Caco-2 (cell line): ENCODE data around the gene SLC10A3. TPM values are rescaled to one million over a fixed set of nuclear protein-coding genes. Genes with fewer than 3 reads are reported as not detected.

Source experiments
- BruUV-seq: library from RNA; stranded (reverse); fragments of 400-500 nt; replicated peaks from 2 replicates; lab custom pipeline; 2021; lab: Mats Ljungman, UMichigan
- CTCF ChIA-PET: fragments of 300-600 bp; sonication (Branson Sonifier 250); formaldehyde crosslinking; loops from one replicate; lab custom pipeline; 2022; ENCODE audit warnings: antibody characterized with exemption; lab: Charles Lee
- POLR2A ChIA-PET: fragments of 300-600 bp; sonication (Branson Sonifier 250); formaldehyde crosslinking; loops from one replicate; lab custom pipeline; 2022; ENCODE audit warnings: antibody characterized with exemption; lab: Charles Lee
- DNase-seq, 2 experiments: peaks; one replicate each; pipeline versions ENCODE4 v3.0.0 to v3.0.0-alpha.2; 2020 to 2022
- H3K27me3 ChIP-seq: replicated peaks from 2 replicates; pipeline ENCODE4 v1.6.0; 2011; ENCODE audit warnings: low read length; ENCODE audit not compliant: control insufficient read depth, insufficient read depth
- H3K36me3 ChIP-seq: 2 replicates; pipeline ENCODE4 v1.5.1; 2011; ENCODE audit warnings: low read length; ENCODE audit not compliant: control insufficient read depth, insufficient read depth
- H3K4me1 ChIP-seq: fragments of 250-450 bp; sonication (Bioruptor Pico); 2 replicates; pipeline ENCODE4 v1.5.1; 2020; ENCODE audit warnings: mild to moderate bottlenecking
- H3K4me3 ChIP-seq: 2 replicates; pipeline ENCODE4 v1.5.1; 2011; ENCODE audit warnings: low read depth, mild to moderate bottlenecking, control low read depth, low read length
- H3K9me3 ChIP-seq: fragments of 250-450 bp; sonication (Bioruptor Pico); 2 replicates; pipeline ENCODE4 v1.5.1; 2020; ENCODE audit warnings: mild to moderate bottlenecking, moderate library complexity
- H3K27ac Mint-ChIP-seq: one replicate; pipeline ENCODE4 v1.8.0; 2022; ENCODE audit warnings: mixed read lengths; ENCODE audit not compliant: unreplicated experiment
- H3K27me3 Mint-ChIP-seq: one replicate; pipeline ENCODE4 v1.8.0; 2022; ENCODE audit warnings: mixed read lengths; ENCODE audit not compliant: insufficient read depth, unreplicated experiment
- H3K36me3 Mint-ChIP-seq: one replicate; pipeline ENCODE4 v1.8.0; 2022; ENCODE audit warnings: mild to moderate bottlenecking, mixed read lengths; ENCODE audit not compliant: insufficient read depth, unreplicated experiment
- H3K4me1 Mint-ChIP-seq: one replicate; pipeline ENCODE4 v1.8.0; 2022; ENCODE audit warnings: low read depth, mixed read lengths; ENCODE audit not compliant: unreplicated experiment
- H3K4me3 Mint-ChIP-seq: one replicate; pipeline ENCODE4 v1.8.0; 2022; ENCODE audit warnings: mild to moderate bottlenecking, moderate library complexity, mixed read lengths; ENCODE audit not compliant: unreplicated experiment
- H3K9me3 Mint-ChIP-seq: one replicate; pipeline ENCODE4 v1.8.0; 2022; ENCODE audit warnings: mixed read lengths; ENCODE audit not compliant: unreplicated experiment
- intact Hi-C: fragments of 100-400 bp; cut with micrococcal nuclease; formaldehyde crosslinking; loops from one replicate; pipeline ENCODE4 v1.10.0; 2022; ENCODE audit not compliant: unreplicated experiment
- total RNA-seq: library from RNA; stranded (reverse); gene quantifications from 2 replicates; pipeline ENCODE4 v1.2.3, GENCODE V29; 2022
- TF ChIP-seq, protein P1 (sequence below), 2 experiments: fragments of 200-600 bp in 1 of 2; IDR thresholded peaks; 1 replicate in 1 of 2; 2 replicates in 1 of 2; pipeline versions ENCODE4 v1.5.1 to v1.8.0; 2011 to 2022; ENCODE audit warnings: antibody characterized with exemption in 1 of 2, control low read depth in 1 of 2, inconsistent platforms in 1 of 2, low read depth in 1 of 2, low read length in 1 of 2, mild to moderate bottlenecking in 1 of 2, moderate library complexity in 1 of 2; ENCODE audit not compliant: insufficient read depth in 1 of 2, severe bottlenecking in 1 of 2, unreplicated experiment in 1 of 2

The SLC10A3 gene
- total RNA-seq, 1 experiment from 2014 or later = 22.5 TPM

GRCh38 chrX:154481195-154481594 lies 9.2 kb downstream of the SLC10A3 start:
- no peaks in the 10 kb centered on the region for H3K9me3 ChIP-seq
- ChIA-PET CTCF (no interaction called here), POLR2A (interaction anchor here (0.8 kb wide), 1 partner anchor 9 kb away, joined by 3 read pairs; the partner anchor contains the start of gene SLC10A3)
- DNase-seq = no peak
- BruUV-seq = no TSS peak
- no peak overlapping the region for H3K4me3 Mint-ChIP-seq
- peaks cover 29% of the 10 kb centered on the region for H3K36me3 Mint-ChIP-seq
- H3K4me3 ChIP-seq = no peak overlapping the region
- no peaks in the 10 kb centered on the region for H3K9me3 Mint-ChIP-seq
- no peaks in the 10 kb centered on the region for H3K27me3 ChIP-seq
- H3K4me1 ChIP-seq = no peaks in the 10 kb centered on the region
- H3K4me1 Mint-ChIP-seq = no peaks in the 10 kb centered on the region
- H3K36me3 ChIP-seq = 0 out of 2 replicates have a peak, but pooled peaks cover 1% of the 10 kb centered on the region
- intact Hi-C loops = no loop called here
- no peaks in the 10 kb centered on the region for H3K27me3 Mint-ChIP-seq
- H3K27ac Mint-ChIP-seq = no peak overlapping the region
- TF ChIP-seq, protein P1, sequence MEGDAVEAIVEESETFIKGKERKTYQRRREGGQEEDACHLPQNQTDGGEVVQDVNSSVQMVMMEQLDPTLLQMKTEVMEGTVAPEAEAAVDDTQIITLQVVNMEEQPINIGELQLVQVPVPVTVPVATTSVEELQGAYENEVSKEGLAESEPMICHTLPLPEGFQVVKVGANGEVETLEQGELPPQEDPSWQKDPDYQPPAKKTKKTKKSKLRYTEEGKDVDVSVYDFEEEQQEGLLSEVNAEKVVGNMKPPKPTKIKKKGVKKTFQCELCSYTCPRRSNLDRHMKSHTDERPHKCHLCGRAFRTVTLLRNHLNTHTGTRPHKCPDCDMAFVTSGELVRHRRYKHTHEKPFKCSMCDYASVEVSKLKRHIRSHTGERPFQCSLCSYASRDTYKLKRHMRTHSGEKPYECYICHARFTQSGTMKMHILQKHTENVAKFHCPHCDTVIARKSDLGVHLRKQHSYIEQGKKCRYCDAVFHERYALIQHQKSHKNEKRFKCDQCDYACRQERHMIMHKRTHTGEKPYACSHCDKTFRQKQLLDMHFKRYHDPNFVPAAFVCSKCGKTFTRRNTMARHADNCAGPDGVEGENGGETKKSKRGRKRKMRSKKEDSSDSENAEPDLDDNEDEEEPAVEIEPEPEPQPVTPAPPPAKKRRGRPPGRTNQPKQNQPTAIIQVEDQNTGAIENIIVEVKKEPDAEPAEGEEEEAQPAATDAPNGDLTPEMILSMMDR (IDR thresholded peaks at IDR 0.05; ENCODE audit: insufficient read depth in 1 of 2, low read depth in 1 of 2, low read length in 1 of 2, severe bottlenecking in 1 of 2, unreplicated experiment in 1 of 2) = no peak

DNA sequence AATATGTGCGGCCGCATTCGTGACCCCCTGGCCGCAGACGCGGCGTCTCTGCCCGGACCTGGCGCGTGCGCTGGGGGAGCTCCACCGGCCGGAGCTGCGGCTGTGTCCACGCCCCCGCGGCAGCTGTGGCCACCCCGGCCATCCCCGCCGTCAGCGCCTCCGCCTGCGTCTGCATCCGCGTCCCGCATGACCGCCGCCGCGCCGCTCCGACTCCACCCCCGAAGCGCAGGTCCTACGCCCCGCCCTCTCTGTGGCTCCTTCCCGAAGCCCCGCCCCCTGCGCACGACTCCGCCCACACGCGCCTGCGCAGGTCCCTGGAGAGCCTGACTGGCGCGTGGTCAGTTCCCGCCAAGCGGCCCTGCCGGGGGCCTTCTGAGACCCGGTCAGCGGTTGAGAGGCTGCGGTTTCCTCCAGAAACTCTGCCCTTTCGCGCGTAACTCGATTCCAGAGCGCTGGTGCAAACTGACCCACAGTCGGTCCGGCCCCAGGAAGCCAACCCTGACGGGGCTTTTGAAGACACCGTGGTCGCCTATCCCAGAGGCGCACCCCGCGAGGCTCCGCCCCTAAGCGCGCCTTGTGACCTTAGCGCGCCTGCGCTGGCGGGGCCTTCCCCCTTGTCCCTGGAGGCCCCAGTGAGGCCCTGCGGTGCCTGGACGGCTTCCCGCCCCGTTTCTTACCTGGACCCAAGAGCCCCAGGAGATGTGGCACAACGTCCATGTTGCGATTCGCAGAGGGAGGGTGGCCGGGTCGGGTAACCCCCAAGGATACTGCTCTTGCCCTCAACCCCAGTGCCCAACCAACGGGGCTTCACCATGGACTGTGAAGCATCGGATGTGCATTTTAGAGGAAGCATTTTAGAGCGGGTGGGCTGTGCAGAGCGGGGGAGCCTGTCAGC lies 11.5 kb downstream of the SLC10A3 start, which contains the start of gene LAGE3:
Gene LAGE3, minus strand, starts transcription at position 554 of the 895 bp plus-strand sequence. Its CDS starts 366 bp downstream, at position 188.
- Histone ChIP-seq H3K4me3 (peak within 1 kb of the TSS; percentile 64), H3K36me3 (no peaks in the 10 kb centered on the region), H3K27me3 (no peaks in the 10 kb centered on the region), H3K9me3 (no peaks in the 10 kb centered on the region), H3K4me1 (no peaks in the 10 kb centered on the region)
- TF ChIP-seq, protein P1 (IDR thresholded peaks at IDR 0.05; ENCODE audit: insufficient read depth in 1 of 2, low read depth in 1 of 2, low read length in 1 of 2, severe bottlenecking in 1 of 2, unreplicated experiment in 1 of 2) = no peak
- TSS peak; percentile 48 for BruUV-seq
- H3K36me3 Mint-ChIP-seq = peaks cover 39% of the 10 kb centered on the region
- DNase-seq = peak; percentile 91 to 96
- H3K9me3 Mint-ChIP-seq = no peaks in the 10 kb centered on the region
- H3K4me1 Mint-ChIP-seq = no peaks in the 10 kb centered on the region
- POLR2A ChIA-PET = interaction anchor here (1.0 to 1.1 kb wide), 3 partner anchors 8 to 106 kb away, joined by 3 to 16 read pairs (median 4); partner anchors contain the start of gene SLC10A3
- no peaks in the 10 kb centered on the region for H3K27me3 Mint-ChIP-seq
- CTCF ChIA-PET = interaction anchor here (0.6 to 1.0 kb wide), 2 partner anchors 12 to 109 kb away, joined by 3 to 4 read pairs; partner anchors contain the start of gene SLC10A3
- intact Hi-C loops = loop anchor here (5.0 kb wide), 1 partner anchor 38 kb away; the partner anchor contains the start of gene FAM3A
- H3K27ac Mint-ChIP-seq = peak within 1 kb of the TSS; percentile 86
- peak within 1 kb of the TSS; percentile 76 for H3K4me3 Mint-ChIP-seq

DNA sequence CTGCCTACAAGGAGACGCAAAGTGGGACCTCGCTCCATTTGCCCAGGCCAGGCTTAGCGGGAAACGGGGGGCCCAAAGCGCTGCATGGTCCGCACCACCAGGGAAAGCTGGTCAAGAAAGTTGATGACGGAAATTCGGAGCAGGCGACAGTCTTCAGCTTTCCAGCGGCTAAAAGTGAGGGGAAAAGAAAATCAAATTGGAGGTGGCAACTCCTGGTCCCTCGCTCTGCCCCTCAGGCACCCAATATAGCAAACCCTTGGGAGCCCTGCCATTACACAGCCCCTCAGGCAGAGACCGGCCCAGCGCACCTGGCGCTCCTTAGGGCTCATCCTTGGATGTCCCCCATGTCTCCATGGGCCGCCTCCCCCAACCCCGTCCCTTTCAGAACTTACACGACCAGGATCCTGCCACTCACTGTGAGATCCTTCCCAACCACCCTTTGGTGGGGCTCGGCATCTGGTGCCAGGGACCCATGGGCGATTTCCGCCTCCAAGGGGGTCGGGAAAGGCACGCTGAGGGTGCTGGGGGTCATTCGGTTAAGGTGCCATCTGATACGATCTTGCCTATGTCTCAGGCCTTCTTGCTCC lies 12.4 kb downstream of the SLC10A3 start:
- ChIA-PET CTCF (interaction anchor here (1.0 to 1.1 kb wide), 2 partner anchors 13 to 49 kb away, joined by 3 read pairs; partner anchors contain the start of gene SLC10A3), POLR2A (interaction anchor here (1.0 to 1.1 kb wide), 3 partner anchors 9 to 105 kb away, joined by 3 to 16 read pairs (median 4); partner anchors contain the start of gene SLC10A3)
- no peaks in the 10 kb centered on the region for H3K27me3 ChIP-seq
- TF ChIP-seq, protein P1 (IDR thresholded peaks at IDR 0.05; ENCODE audit: insufficient read depth in 1 of 2, low read depth in 1 of 2, low read length in 1 of 2, severe bottlenecking in 1 of 2, unreplicated experiment in 1 of 2) = no peak
- H3K9me3 ChIP-seq = no peaks in the 10 kb centered on the region
- no peaks in the 10 kb centered on the region for H3K36me3 ChIP-seq
- no peak for DNase-seq
- no peaks in the 10 kb centered on the region for H3K4me1 Mint-ChIP-seq
- H3K27ac Mint-ChIP-seq = peak overlapping the region; percentile 86
- H3K4me1 ChIP-seq = no peaks in the 10 kb centered on the region
- intact Hi-C loops = loop anchor here (5.0 kb wide), 1 partner anchor 39 kb away; the partner anchor contains the start of gene FAM3A
- H3K36me3 Mint-ChIP-seq = peaks cover 31% of the 10 kb centered on the region
- H3K4me3 Mint-ChIP-seq = peak overlapping the region; percentile 76
- BruUV-seq = TSS peak; percentile 92
- no peaks in the 10 kb centered on the region for H3K9me3 Mint-ChIP-seq
- H3K4me3 ChIP-seq = peak overlapping the region; percentile 64
- no peaks in the 10 kb centered on the region for H3K27me3 Mint-ChIP-seq
